Peyer's patch (tissue), 4 donors: Measurements from ENCODE around the gene DPYD. TPM values are rescaled to one million over a fixed set of nuclear protein-coding genes. Genes with fewer than 3 reads are reported as not detected.

Experiments
- DNase-seq, 3 donors: peaks; one replicate each; pipeline ENCODE4 v3.0.0-alpha.2; 2017 to 2019
- H3K27ac ChIP-seq, 4 donors: fragments of 200-600 bp; sonication (generic); one replicate each; pipeline ENCODE4 v1.5.1; 2016 to 2019
- H3K27me3 ChIP-seq, 2 donors: fragments of 200-600 bp; sonication (generic); one replicate each; pipeline ENCODE4 v1.5.1; 2019
- H3K36me3 ChIP-seq, 3 donors: fragments of 200-600 bp; sonication (generic); one replicate each; pipeline ENCODE4 v1.5.1; 2016 to 2019
- H3K4me1 ChIP-seq, 4 donors: fragments of 200-600 bp; sonication (generic); one replicate each; pipeline ENCODE4 v1.5.1; 2016 to 2019
- H3K4me3 ChIP-seq, 4 donors: fragments of 200-600 bp; sonication (generic); 1 replicate in 3 of 4; 2 replicates in 1 of 4; pipeline ENCODE4 v1.5.1; 2016 to 2019; ENCODE audit warnings: mild to moderate bottlenecking in 1 of 4
- H3K9me3 ChIP-seq, 4 donors: fragments of 200-600 bp; sonication (generic); one replicate each; pipeline ENCODE4 v1.5.1; 2016 to 2019; ENCODE audit warnings: mild to moderate bottlenecking in 1 of 4
- CTCF ChIP-seq, 6 experiments: fragments of 450-650 bp in 4 of 6; fragments of 200-600 bp in 2 of 6; sonication (generic) in 1 of 6; IDR thresholded peaks; one replicate each; pipeline ENCODE4 v1.5.1; 2017 to 2019; ENCODE audit warnings: antibody characterized with exemption in 6 of 6, mild to moderate bottlenecking in 3 of 6, moderate library complexity in 1 of 6
- POLR2A ChIP-seq, 2 donors: fragments of 450-650 bp; IDR thresholded peaks; one replicate each; pipeline ENCODE4 v1.5.1; 2017; ENCODE audit warnings: antibody characterized with exemption in 2 of 2, mild to moderate bottlenecking in 2 of 2, moderate library complexity in 2 of 2
- total RNA-seq, 4 donors: library from RNA; depleted of rRNA; stranded (reverse); fragments of >200 nt; gene quantifications; one replicate each; pipeline ENCODE4 v1.1.0, GENCODE V29; 2016

Gene DPYD
- total RNA-seq, 4 donors from 2014 or later = 30.8 to 39.7 (median 36.4) TPM

- TF ChIP-seq CTCF (IDR thresholded peaks at IDR 0.05) (no peak), POLR2A (IDR thresholded peaks at IDR 0.05) (no peak)
- H3K4me3 ChIP-seq = no peak overlapping the region
- H3K27ac ChIP-seq = no peak overlapping the region
- H3K4me1 ChIP-seq = no peaks in the 10 kb centered on the region
- no peaks in the 10 kb centered on the region for H3K27me3 ChIP-seq
- DNase-seq = no peak
- no peaks in the 10 kb centered on the region for H3K9me3 ChIP-seq
- H3K36me3 ChIP-seq = no peaks in the 10 kb centered on the region
Measured at GRCh38 chr1:97441966-97442365, 478.9 kb downstream of the DPYD start.

DNA sequence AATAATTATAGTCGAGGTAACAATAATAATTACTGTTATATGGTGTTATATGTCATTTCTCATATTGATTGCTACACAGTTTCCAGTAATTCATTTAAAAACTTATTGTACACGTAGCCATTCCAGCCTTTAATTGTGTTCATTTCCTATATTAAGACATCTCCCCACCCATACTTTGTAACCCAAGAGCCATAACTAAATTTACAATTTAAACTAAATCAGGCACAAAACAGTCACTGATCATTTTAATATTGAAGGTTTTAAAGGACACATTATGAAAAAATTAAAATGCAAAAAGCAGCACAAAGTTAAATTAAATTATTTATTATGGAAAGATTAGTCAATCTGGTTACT is 487.0 kb downstream of the DPYD start:
- no peaks in the 10 kb centered on the region for H3K27me3 ChIP-seq
- no peaks in the 10 kb centered on the region for H3K36me3 ChIP-seq
- H3K9me3 ChIP-seq = no peaks in the 10 kb centered on the region
- no peak overlapping the region for H3K27ac ChIP-seq
- H3K4me1 ChIP-seq = no peaks in the 10 kb centered on the region
- DNase-seq = no peak
- no peak overlapping the region for H3K4me3 ChIP-seq
- no peak for TF ChIP-seq POLR2A (IDR thresholded peaks at IDR 0.05)

DNA sequence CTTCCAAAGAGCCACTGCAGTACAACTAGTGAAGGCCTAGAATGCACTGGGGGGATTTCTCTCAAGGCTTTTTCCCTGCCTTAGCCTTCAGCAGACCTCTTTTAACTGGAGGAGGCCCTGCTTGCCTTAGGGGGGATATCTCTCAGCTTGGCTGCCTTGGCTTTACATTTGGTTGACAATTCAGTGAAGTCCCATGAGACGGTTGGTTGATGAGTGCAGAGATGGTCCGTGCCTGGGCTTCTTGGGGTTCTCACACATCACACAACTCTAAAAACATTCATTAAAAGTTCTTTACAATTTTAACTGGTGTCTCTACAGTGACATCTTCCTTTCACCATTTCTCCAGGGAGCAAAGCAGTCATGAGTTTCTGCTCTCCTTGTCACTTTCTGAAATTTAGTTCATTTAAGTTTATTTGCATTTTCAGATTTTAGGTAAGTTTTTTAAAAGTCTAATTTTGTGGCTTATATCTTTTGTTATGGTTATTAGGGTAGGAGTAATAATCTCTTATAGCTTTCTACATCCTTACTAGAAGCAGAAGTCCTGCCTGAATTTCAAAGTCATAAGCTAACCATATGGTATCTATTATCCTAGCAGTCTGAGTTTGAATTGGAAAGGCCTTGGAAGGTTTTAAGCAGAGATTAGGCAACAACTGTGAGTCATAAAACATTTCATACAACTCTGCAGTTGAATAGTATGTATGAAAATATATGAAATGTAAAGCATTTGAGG is 487.6 kb downstream of the DPYD start:
- no peaks in the 10 kb centered on the region for H3K36me3 ChIP-seq
- no peaks in the 10 kb centered on the region for H3K9me3 ChIP-seq
- TF ChIP-seq CTCF (IDR thresholded peaks at IDR 0.05) (no peak), POLR2A (IDR thresholded peaks at IDR 0.05) (no peak)
- H3K4me3 ChIP-seq = no peak overlapping the region
- H3K27me3 ChIP-seq = no peaks in the 10 kb centered on the region
- no peak overlapping the region for H3K27ac ChIP-seq
- DNase-seq = no peak
- H3K4me1 ChIP-seq = no peaks in the 10 kb centered on the region

DNA sequence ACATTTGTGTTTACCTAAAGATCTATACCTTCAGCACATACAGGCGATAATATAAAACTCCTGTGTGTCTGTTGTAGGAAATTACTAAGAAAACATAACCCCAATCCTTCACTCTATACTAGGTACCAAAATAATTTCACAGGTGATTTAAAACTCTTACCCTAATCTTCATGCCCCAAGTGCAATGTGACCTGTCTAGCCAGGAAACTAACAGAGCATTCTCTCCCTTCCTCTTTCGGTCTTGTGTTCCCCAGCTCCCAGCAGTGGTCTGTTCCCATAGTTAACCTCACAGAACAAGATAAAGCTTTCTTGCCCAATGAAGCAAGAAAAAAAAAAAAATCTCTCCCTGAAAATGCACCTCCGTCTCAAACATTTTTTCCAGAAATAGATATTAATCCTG is 493.5 kb downstream of the DPYD start:
- no peak for TF ChIP-seq CTCF (IDR thresholded peaks at IDR 0.05)
- TF ChIP-seq POLR2A (IDR thresholded peaks at IDR 0.05) = no peak
- Histone ChIP-seq H3K36me3 (no peaks in the 10 kb centered on the region), H3K4me1 (no peaks in the 10 kb centered on the region), H3K9me3 (no peaks in the 10 kb centered on the region), H3K27me3 (no peaks in the 10 kb centered on the region), H3K4me3 (no peak overlapping the region), H3K27ac (no peak overlapping the region)
- DNase-seq = no peak

DNA sequence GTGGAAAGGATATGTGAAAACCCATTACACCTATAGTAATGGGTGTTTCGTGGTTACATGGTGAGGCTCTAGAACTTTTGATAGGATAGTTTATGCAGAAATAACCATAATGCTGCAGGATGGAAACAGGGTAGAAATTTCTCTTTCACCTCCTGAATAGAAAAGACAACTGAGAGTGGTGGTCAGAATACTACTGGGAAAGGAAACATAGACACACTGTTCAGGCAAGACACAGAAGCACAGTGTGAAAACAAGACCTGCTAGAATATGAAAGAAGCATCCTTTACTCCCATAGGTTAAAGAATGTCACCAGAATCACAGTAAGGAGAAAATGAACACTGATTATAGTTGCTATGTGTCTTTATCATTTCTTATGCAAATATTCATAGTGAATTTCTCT is 496.6 kb downstream of the DPYD start:
- H3K9me3 ChIP-seq = no peaks in the 10 kb centered on the region
- no peaks in the 10 kb centered on the region for H3K36me3 ChIP-seq
- H3K27ac ChIP-seq = no peak overlapping the region
- DNase-seq = no peak
- H3K27me3 ChIP-seq = no peaks in the 10 kb centered on the region
- no peak overlapping the region for H3K4me3 ChIP-seq
- no peaks in the 10 kb centered on the region for H3K4me1 ChIP-seq
- TF ChIP-seq CTCF (IDR thresholded peaks at IDR 0.05) (no peak), POLR2A (IDR thresholded peaks at IDR 0.05) (no peak)

GRCh38 chr1:97423403-97423802 is 497.4 kb downstream of the DPYD start:
- Histone ChIP-seq H3K4me3 (no peak overlapping the region), H3K9me3 (no peaks in the 10 kb centered on the region), H3K36me3 (no peaks in the 10 kb centered on the region), H3K27ac (no peak overlapping the region), H3K27me3 (no peaks in the 10 kb centered on the region), H3K4me1 (no peaks in the 10 kb centered on the region)
- TF ChIP-seq CTCF (IDR thresholded peaks at IDR 0.05) = no peak
- no peak for TF ChIP-seq POLR2A (IDR thresholded peaks at IDR 0.05)
- no peak for DNase-seq
